ENCODE measurements around the gene NIPBL. TPM values are rescaled to one million over a fixed set of nuclear protein-coding genes. Genes with fewer than 3 reads are reported as not detected.

The NIPBL gene
- total RNA-seq, 1 donor from 2014 or later, result 61.5 TPM

DNA sequence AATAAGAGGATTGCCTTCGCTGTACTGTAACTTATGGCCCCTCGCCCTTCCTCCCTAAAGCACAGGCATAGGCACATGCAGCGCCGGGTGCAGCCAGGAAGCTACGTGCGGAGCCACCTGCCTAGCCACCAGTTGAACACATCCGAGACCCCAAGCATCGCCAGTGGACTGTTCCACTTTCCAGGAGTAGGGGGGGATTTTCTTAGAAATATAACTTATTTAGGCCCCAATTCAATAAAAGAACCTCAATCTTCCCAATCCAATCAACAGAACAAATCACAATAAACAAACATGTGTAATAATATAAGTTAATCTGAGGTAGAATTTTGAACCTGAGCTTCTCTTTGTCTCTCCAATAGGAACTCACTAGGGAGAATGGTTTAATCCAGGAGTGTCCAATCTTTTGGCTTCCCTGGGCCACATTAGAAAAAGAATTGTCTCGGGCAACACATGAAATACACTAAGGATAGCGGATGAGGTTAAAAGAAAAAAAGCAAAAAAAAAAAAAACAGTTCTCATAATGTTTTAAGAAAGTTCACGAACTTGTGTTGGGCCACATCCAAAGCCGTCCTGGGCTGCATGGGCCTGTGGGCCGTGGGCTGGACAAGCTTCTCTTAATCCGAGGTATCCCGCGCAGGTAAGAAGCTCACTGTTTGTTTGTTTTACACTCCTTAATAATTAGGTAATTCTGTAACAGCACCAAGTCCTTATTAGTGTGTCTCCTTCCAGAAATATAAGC is 22.0 kb upstream of the NIPBL start:
- no peak for DNase-seq (ENCODE audit: low spot score)
- TF ChIP-seq, protein P1, sequence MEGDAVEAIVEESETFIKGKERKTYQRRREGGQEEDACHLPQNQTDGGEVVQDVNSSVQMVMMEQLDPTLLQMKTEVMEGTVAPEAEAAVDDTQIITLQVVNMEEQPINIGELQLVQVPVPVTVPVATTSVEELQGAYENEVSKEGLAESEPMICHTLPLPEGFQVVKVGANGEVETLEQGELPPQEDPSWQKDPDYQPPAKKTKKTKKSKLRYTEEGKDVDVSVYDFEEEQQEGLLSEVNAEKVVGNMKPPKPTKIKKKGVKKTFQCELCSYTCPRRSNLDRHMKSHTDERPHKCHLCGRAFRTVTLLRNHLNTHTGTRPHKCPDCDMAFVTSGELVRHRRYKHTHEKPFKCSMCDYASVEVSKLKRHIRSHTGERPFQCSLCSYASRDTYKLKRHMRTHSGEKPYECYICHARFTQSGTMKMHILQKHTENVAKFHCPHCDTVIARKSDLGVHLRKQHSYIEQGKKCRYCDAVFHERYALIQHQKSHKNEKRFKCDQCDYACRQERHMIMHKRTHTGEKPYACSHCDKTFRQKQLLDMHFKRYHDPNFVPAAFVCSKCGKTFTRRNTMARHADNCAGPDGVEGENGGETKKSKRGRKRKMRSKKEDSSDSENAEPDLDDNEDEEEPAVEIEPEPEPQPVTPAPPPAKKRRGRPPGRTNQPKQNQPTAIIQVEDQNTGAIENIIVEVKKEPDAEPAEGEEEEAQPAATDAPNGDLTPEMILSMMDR (IDR thresholded peaks at IDR 0.05; ENCODE audit: unreplicated experiment), result no peak
- Mint-ChIP-seq H3K4me3 (ENCODE audit: unreplicated experiment) (no peak overlapping the region), H3K27me3 (ENCODE audit: unreplicated experiment) (no peaks in the 10 kb centered on the region), H3K4me1 (ENCODE audit: unreplicated experiment) (peaks cover 2% of the 10 kb centered on the region), H3K27ac (ENCODE audit: unreplicated experiment) (no peak overlapping the region), H3K9me3 (ENCODE audit: unreplicated experiment) (no peaks in the 10 kb centered on the region), H3K36me3 (ENCODE audit: low read depth, unreplicated experiment) (no peaks in the 10 kb centered on the region)

DNA sequence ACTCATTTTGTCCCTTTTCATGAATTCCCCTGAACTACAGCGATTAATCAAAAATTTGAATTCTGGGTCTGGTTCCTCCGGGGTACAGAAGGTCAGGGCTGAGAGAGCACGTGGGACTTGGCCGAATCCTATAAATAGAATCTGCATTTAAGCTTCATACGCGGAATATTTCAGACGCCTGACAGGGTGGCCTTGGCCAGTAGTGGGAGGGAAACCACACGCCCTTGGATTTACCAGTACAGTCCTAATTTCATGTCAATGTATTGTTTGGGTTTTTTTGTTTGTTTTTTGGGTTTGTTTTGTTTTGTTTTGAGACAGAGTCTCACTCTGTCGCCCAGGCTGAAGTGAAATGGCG is 21.5 kb upstream of the NIPBL start:
- H3K4me1 Mint-ChIP-seq (ENCODE audit: unreplicated experiment), result peaks cover 2% of the 10 kb centered on the region
- TF ChIP-seq, protein P1 (IDR thresholded peaks at IDR 0.05; ENCODE audit: unreplicated experiment), result no peak
- H3K36me3 Mint-ChIP-seq (ENCODE audit: low read depth, unreplicated experiment), result no peaks in the 10 kb centered on the region
- no peak overlapping the region for H3K27ac Mint-ChIP-seq (ENCODE audit: unreplicated experiment)
- H3K9me3 Mint-ChIP-seq (ENCODE audit: unreplicated experiment), result no peaks in the 10 kb centered on the region
- DNase-seq (ENCODE audit: low spot score), result no peak
- H3K4me3 Mint-ChIP-seq (ENCODE audit: unreplicated experiment), result no peak overlapping the region
- no peaks in the 10 kb centered on the region for H3K27me3 Mint-ChIP-seq (ENCODE audit: unreplicated experiment)

DNA sequence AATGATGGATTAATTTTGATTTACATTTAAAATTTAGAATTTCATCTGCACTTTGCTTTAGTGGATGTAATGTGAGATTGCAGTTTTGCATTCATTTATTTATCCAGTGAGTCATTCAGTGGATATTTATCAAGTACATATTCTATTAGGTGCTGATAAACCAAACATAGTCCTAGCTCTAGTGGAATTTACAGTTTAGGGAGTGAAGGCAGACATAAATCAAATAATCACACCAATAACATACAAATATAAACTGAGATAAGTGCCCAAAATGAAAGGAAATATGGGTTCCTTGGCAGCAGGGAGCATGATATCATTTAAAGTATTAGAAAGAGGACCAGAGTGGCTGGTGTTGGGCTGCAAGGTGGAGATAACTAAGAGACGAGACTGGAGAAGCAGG is 14.7 kb upstream of the NIPBL start:
- no peaks in the 10 kb centered on the region for H3K27me3 Mint-ChIP-seq (ENCODE audit: unreplicated experiment)
- H3K27ac Mint-ChIP-seq (ENCODE audit: unreplicated experiment), result no peak overlapping the region
- TF ChIP-seq, protein P1 (IDR thresholded peaks at IDR 0.05; ENCODE audit: unreplicated experiment), result no peak
- H3K4me3 Mint-ChIP-seq (ENCODE audit: unreplicated experiment), result no peak overlapping the region
- H3K9me3 Mint-ChIP-seq (ENCODE audit: unreplicated experiment), result no peaks in the 10 kb centered on the region
- H3K36me3 Mint-ChIP-seq (ENCODE audit: low read depth, unreplicated experiment), result no peaks in the 10 kb centered on the region
- DNase-seq (ENCODE audit: low spot score), result no peak
- H3K4me1 Mint-ChIP-seq (ENCODE audit: unreplicated experiment), result peaks cover 2% of the 10 kb centered on the region

DNA sequence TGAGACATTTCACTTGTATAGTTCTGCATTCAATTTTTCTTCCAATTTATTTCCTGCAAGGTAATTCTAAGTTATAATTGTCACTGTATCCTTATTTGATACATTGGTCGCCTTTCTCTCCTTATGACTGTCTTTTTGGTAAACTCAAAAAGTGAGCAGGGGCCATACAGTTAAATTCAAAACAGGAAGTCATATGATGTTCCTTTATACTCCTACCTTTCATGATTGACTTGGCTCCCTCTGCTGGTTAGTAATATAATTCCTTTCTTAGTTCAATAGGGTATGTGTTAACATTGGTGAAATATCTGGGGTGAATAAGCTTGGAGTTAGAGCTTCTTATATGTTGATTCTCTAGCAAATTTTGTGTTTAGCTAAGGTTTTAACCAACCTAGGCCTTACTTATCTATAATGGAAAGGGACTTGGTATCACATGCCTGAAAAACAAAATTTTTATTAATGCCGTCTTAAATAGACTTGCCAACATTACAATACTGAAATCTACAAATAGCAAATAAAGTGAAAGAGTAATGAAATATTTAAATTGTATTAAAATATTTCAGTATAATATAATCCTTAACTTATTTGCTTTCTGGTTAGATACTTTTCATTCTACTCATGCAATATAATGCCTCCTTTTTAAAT is 6.0 kb upstream of the NIPBL start:
- H3K27ac Mint-ChIP-seq (ENCODE audit: unreplicated experiment), result peak overlapping the region; percentile 67
- no peaks in the 10 kb centered on the region for H3K36me3 Mint-ChIP-seq (ENCODE audit: low read depth, unreplicated experiment)
- peaks cover 8% of the 10 kb centered on the region for H3K4me1 Mint-ChIP-seq (ENCODE audit: unreplicated experiment)
- H3K4me3 Mint-ChIP-seq (ENCODE audit: unreplicated experiment), result peak overlapping the region; percentile 5
- H3K9me3 Mint-ChIP-seq (ENCODE audit: unreplicated experiment), result no peaks in the 10 kb centered on the region
- DNase-seq (ENCODE audit: low spot score), result no peak
- H3K27me3 Mint-ChIP-seq (ENCODE audit: unreplicated experiment), result peaks cover 3% of the 10 kb centered on the region
- TF ChIP-seq, protein P1 (IDR thresholded peaks at IDR 0.05; ENCODE audit: unreplicated experiment), result peak; percentile 75

DNA sequence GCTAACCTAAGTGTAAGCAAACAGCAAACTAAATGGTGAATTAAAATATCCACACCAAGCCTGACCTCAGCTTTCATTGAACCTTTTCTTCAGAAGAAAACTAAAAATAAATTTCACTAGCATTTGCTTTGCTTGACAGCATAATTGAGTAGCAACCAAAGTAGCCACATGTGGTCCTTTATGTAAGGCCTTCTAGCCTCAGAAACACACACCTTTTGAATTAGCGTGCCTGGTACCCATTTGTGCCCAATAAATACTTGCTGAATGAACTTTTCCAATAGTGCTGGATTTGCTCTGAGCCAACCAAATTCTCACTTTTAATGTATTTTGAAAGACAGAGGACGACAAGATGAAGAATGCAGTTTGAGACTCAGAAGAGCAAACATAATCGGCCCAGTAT is 2.1 kb upstream of the NIPBL start:
- Mint-ChIP-seq H3K9me3 (ENCODE audit: unreplicated experiment) (no peaks in the 10 kb centered on the region), H3K4me3 (ENCODE audit: unreplicated experiment) (peak overlapping the region; percentile 96), H3K4me1 (ENCODE audit: unreplicated experiment) (peaks cover 12% of the 10 kb centered on the region), H3K27me3 (ENCODE audit: unreplicated experiment) (peaks cover 13% of the 10 kb centered on the region), H3K36me3 (ENCODE audit: low read depth, unreplicated experiment) (peaks cover 6% of the 10 kb centered on the region), H3K27ac (ENCODE audit: unreplicated experiment) (no peak overlapping the region)
- no peak for DNase-seq (ENCODE audit: low spot score)
- TF ChIP-seq, protein P1 (IDR thresholded peaks at IDR 0.05; ENCODE audit: unreplicated experiment), result no peak
